Caco-2 (cell line): ENCODE data around the gene PARP8. TPM values are rescaled to one million over a fixed set of nuclear protein-coding genes. Genes with fewer than 3 reads are reported as not detected.

ENCODE experiments used
- BruUV-seq: library from RNA; stranded (reverse); fragments of 400-500 nt; replicated peaks from 2 replicates; lab custom pipeline; 2021; lab: Mats Ljungman, UMichigan
- CTCF ChIA-PET: fragments of 300-600 bp; sonication (Branson Sonifier 250); formaldehyde crosslinking; loops from one replicate; lab custom pipeline; 2022; ENCODE audit warnings: antibody characterized with exemption; lab: Charles Lee
- POLR2A ChIA-PET: fragments of 300-600 bp; sonication (Branson Sonifier 250); formaldehyde crosslinking; loops from one replicate; lab custom pipeline; 2022; ENCODE audit warnings: antibody characterized with exemption; lab: Charles Lee
- DNase-seq, 2 experiments: peaks; one replicate each; pipeline versions ENCODE4 v3.0.0 to v3.0.0-alpha.2; 2020 to 2022
- H3K27me3 ChIP-seq: replicated peaks from 2 replicates; pipeline ENCODE4 v1.6.0; 2011; ENCODE audit warnings: low read length; ENCODE audit not compliant: control insufficient read depth, insufficient read depth
- H3K36me3 ChIP-seq: 2 replicates; pipeline ENCODE4 v1.5.1; 2011; ENCODE audit warnings: low read length; ENCODE audit not compliant: control insufficient read depth, insufficient read depth
- H3K4me1 ChIP-seq: fragments of 250-450 bp; sonication (Bioruptor Pico); 2 replicates; pipeline ENCODE4 v1.5.1; 2020; ENCODE audit warnings: mild to moderate bottlenecking
- H3K4me3 ChIP-seq: 2 replicates; pipeline ENCODE4 v1.5.1; 2011; ENCODE audit warnings: low read depth, mild to moderate bottlenecking, control low read depth, low read length
- H3K9me3 ChIP-seq: fragments of 250-450 bp; sonication (Bioruptor Pico); 2 replicates; pipeline ENCODE4 v1.5.1; 2020; ENCODE audit warnings: mild to moderate bottlenecking, moderate library complexity
- H3K27ac Mint-ChIP-seq: one replicate; pipeline ENCODE4 v1.8.0; 2022; ENCODE audit warnings: mixed read lengths; ENCODE audit not compliant: unreplicated experiment
- H3K27me3 Mint-ChIP-seq: one replicate; pipeline ENCODE4 v1.8.0; 2022; ENCODE audit warnings: mixed read lengths; ENCODE audit not compliant: insufficient read depth, unreplicated experiment
- H3K36me3 Mint-ChIP-seq: one replicate; pipeline ENCODE4 v1.8.0; 2022; ENCODE audit warnings: mild to moderate bottlenecking, mixed read lengths; ENCODE audit not compliant: insufficient read depth, unreplicated experiment
- H3K4me1 Mint-ChIP-seq: one replicate; pipeline ENCODE4 v1.8.0; 2022; ENCODE audit warnings: low read depth, mixed read lengths; ENCODE audit not compliant: unreplicated experiment
- H3K4me3 Mint-ChIP-seq: one replicate; pipeline ENCODE4 v1.8.0; 2022; ENCODE audit warnings: mild to moderate bottlenecking, moderate library complexity, mixed read lengths; ENCODE audit not compliant: unreplicated experiment
- H3K9me3 Mint-ChIP-seq: one replicate; pipeline ENCODE4 v1.8.0; 2022; ENCODE audit warnings: mixed read lengths; ENCODE audit not compliant: unreplicated experiment
- intact Hi-C: fragments of 100-400 bp; cut with micrococcal nuclease; formaldehyde crosslinking; loops from one replicate; pipeline ENCODE4 v1.10.0; 2022; ENCODE audit not compliant: unreplicated experiment
- total RNA-seq: library from RNA; stranded (reverse); gene quantifications from 2 replicates; pipeline ENCODE4 v1.2.3, GENCODE V29; 2022
- TF ChIP-seq, protein P1 (sequence below), 2 experiments: fragments of 200-600 bp in 1 of 2; IDR thresholded peaks; 1 replicate in 1 of 2; 2 replicates in 1 of 2; pipeline versions ENCODE4 v1.5.1 to v1.8.0; 2011 to 2022; ENCODE audit warnings: antibody characterized with exemption in 1 of 2, control low read depth in 1 of 2, inconsistent platforms in 1 of 2, low read depth in 1 of 2, low read length in 1 of 2, mild to moderate bottlenecking in 1 of 2, moderate library complexity in 1 of 2; ENCODE audit not compliant: insufficient read depth in 1 of 2, severe bottlenecking in 1 of 2, unreplicated experiment in 1 of 2

PARP8 gene
- total RNA-seq, 1 experiment from 2014 or later, result 0.79 TPM

DNA sequence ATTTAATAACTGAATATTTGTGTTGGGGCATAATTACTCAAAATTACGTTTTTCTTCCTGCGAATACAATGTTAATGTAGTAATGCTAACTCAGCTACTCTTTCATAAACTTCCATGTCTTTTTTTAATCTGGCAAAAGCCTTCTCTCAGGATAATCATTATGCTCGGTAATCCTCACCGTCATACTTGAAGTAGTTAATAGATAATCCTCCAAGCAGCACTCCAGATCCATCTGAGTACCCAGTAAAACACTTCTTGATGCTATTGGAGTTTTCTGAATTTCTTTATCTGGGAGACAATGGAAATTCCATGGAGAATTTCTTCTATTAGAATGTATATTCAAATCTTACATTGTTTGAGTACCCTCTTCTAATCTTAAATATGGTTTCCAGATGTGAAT lies 34.3 kb downstream of the PARP8 start:
- Mint-ChIP-seq H3K4me1 (no peaks in the 10 kb centered on the region), H3K9me3 (no peaks in the 10 kb centered on the region), H3K36me3 (no peaks in the 10 kb centered on the region), H3K4me3 (no peak overlapping the region), H3K27me3 (no peaks in the 10 kb centered on the region), H3K27ac (no peak overlapping the region)
- H3K4me1 ChIP-seq, result no peaks in the 10 kb centered on the region
- CTCF ChIA-PET, result no interaction called here
- DNase-seq, result no peak
- no peaks in the 10 kb centered on the region for H3K9me3 ChIP-seq
- H3K36me3 ChIP-seq, result no peaks in the 10 kb centered on the region
- TF ChIP-seq, protein P1, sequence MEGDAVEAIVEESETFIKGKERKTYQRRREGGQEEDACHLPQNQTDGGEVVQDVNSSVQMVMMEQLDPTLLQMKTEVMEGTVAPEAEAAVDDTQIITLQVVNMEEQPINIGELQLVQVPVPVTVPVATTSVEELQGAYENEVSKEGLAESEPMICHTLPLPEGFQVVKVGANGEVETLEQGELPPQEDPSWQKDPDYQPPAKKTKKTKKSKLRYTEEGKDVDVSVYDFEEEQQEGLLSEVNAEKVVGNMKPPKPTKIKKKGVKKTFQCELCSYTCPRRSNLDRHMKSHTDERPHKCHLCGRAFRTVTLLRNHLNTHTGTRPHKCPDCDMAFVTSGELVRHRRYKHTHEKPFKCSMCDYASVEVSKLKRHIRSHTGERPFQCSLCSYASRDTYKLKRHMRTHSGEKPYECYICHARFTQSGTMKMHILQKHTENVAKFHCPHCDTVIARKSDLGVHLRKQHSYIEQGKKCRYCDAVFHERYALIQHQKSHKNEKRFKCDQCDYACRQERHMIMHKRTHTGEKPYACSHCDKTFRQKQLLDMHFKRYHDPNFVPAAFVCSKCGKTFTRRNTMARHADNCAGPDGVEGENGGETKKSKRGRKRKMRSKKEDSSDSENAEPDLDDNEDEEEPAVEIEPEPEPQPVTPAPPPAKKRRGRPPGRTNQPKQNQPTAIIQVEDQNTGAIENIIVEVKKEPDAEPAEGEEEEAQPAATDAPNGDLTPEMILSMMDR (IDR thresholded peaks at IDR 0.05; ENCODE audit: insufficient read depth in 1 of 2, low read depth in 1 of 2, low read length in 1 of 2, severe bottlenecking in 1 of 2, unreplicated experiment in 1 of 2), result no peak
- POLR2A ChIA-PET, result no interaction called here
- intact Hi-C loops, result no loop called here
- H3K4me3 ChIP-seq, result no peak overlapping the region
- no TSS peak for BruUV-seq
- H3K27me3 ChIP-seq, result no peaks in the 10 kb centered on the region

DNA sequence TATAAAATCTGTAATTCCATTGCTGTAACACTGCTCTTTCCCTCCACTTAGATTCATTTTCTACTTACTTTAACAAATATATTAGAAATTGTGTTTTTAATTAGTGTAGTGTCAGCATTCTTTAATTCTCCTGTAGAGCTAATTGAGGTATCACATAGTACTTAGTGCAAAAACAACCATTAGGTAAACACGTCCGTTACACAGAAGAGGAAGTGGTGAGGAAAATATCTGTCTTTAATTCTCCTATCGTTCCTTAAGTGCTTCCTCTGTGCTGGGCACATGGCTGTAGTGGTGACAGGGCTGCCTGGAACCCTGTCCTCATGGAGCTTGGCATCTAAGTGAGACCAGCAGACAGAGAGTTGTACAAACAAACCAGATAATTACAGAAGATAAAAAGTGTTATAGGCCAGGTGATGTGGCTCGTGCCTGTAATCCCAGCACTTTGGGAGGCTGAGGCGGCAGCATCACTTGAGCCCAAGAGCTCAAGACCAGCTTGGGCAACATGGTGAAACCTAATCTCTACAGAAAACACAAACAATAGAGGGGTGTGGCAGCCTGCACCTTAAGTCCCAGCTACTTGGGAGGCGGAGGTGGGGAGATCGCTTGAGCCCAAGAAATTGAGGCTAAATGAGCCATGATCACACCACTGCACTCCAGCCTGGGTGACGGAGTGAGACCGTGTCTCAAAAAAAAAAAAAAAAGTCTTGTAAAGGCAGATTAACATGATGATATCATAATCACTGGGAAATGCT lies 36.4 kb downstream of the PARP8 start:
- ChIA-PET POLR2A (no interaction called here), CTCF (no interaction called here)
- no peak overlapping the region for H3K27ac Mint-ChIP-seq
- Histone ChIP-seq H3K36me3 (no peaks in the 10 kb centered on the region), H3K4me3 (no peak overlapping the region), H3K4me1 (no peaks in the 10 kb centered on the region), H3K27me3 (no peaks in the 10 kb centered on the region), H3K9me3 (no peaks in the 10 kb centered on the region)
- H3K4me3 Mint-ChIP-seq, result no peak overlapping the region
- H3K36me3 Mint-ChIP-seq, result no peaks in the 10 kb centered on the region
- no peak for DNase-seq
- BruUV-seq, result no TSS peak
- H3K4me1 Mint-ChIP-seq, result no peaks in the 10 kb centered on the region
- TF ChIP-seq, protein P1 (IDR thresholded peaks at IDR 0.05; ENCODE audit: insufficient read depth in 1 of 2, low read depth in 1 of 2, low read length in 1 of 2, severe bottlenecking in 1 of 2, unreplicated experiment in 1 of 2), result no peak
- H3K9me3 Mint-ChIP-seq, result no peaks in the 10 kb centered on the region
- intact Hi-C loops, result no loop called here
- no peaks in the 10 kb centered on the region for H3K27me3 Mint-ChIP-seq

DNA sequence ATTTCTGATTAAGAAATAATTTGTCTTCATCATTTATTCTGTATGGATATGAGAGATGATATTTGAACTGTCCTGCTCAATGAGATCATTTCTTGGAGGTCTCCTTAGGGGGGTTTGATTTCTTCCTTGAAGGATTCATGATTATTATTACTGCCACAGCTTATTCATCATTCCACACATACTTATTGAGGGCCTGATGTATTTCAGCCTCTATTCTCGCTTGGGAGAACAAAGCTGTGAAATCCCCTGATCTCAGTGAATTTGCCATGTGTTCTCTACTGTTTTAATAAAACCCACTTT lies 36.9 kb downstream of the PARP8 start:
- Mint-ChIP-seq H3K36me3 (no peaks in the 10 kb centered on the region), H3K27ac (no peak overlapping the region), H3K4me1 (no peaks in the 10 kb centered on the region), H3K27me3 (no peaks in the 10 kb centered on the region), H3K9me3 (no peaks in the 10 kb centered on the region), H3K4me3 (no peak overlapping the region)
- intact Hi-C loops, result no loop called here
- H3K9me3 ChIP-seq, result no peaks in the 10 kb centered on the region
- no TSS peak for BruUV-seq
- H3K36me3 ChIP-seq, result no peaks in the 10 kb centered on the region
- no peak overlapping the region for H3K4me3 ChIP-seq
- ChIA-PET POLR2A (no interaction called here), CTCF (no interaction called here)
- no peak for DNase-seq
- no peaks in the 10 kb centered on the region for H3K4me1 ChIP-seq
- H3K27me3 ChIP-seq, result no peaks in the 10 kb centered on the region
- TF ChIP-seq, protein P1 (IDR thresholded peaks at IDR 0.05; ENCODE audit: insufficient read depth in 1 of 2, low read depth in 1 of 2, low read length in 1 of 2, severe bottlenecking in 1 of 2, unreplicated experiment in 1 of 2), result no peak
